GM23248 (cell line): ENCODE data around the gene MCU. TPM values are rescaled to one million over a fixed set of nuclear protein-coding genes. Genes with fewer than 3 reads are reported as not detected.

Experiments used
- DNase-seq: peaks from one replicate; pipeline ENCODE4 v3.0.0-alpha.2; 2015
- H2AFZ ChIP-seq: fragments of 200-600 bp; sonication (generic); 2 replicates; pipeline ENCODE4 v1.6.1; 2016; ENCODE audit warnings: antibody characterized with exemption
- H3F3A ChIP-seq: fragments of 200-600 bp; sonication (generic); 2 replicates; pipeline ENCODE4 v1.6.1; 2016; ENCODE audit warnings: mild to moderate bottlenecking, antibody characterized with exemption, mixed run types; ENCODE audit not compliant: insufficient read depth
- H3K27ac ChIP-seq: fragments of 200-600 bp; sonication (generic); 2 replicates; pipeline ENCODE4 v1.5.1; 2016; ENCODE audit warnings: mild to moderate bottlenecking
- H3K27me3 ChIP-seq: fragments of 200-600 bp; sonication (generic); replicated peaks from 2 replicates; pipeline ENCODE4 v1.6.1; 2016; ENCODE audit warnings: mild to moderate bottlenecking; ENCODE audit not compliant: insufficient read depth
- H3K36me3 ChIP-seq: fragments of 200-600 bp; sonication (generic); 2 replicates; pipeline ENCODE4 v1.6.1; 2016; ENCODE audit warnings: low read depth, mild to moderate bottlenecking
- H3K4me1 ChIP-seq: fragments of 200-600 bp; sonication (generic); 2 replicates; pipeline ENCODE4 v1.6.1; 2016; ENCODE audit warnings: mild to moderate bottlenecking; ENCODE audit not compliant: insufficient read depth
- H3K4me2 ChIP-seq: fragments of 200-600 bp; sonication (generic); one replicate; pipeline ENCODE4 v1.6.1; 2016; ENCODE audit warnings: mild to moderate bottlenecking; ENCODE audit not compliant: unreplicated experiment
- H3K4me3 ChIP-seq: fragments of 200-600 bp; sonication (generic); 2 replicates; pipeline ENCODE4 v1.5.1; 2016; ENCODE audit warnings: mild to moderate bottlenecking
- H3K79me2 ChIP-seq: fragments of 200-600 bp; sonication (generic); 2 replicates; pipeline ENCODE4 v1.6.1; 2016; ENCODE audit warnings: mild to moderate bottlenecking; ENCODE audit not compliant: insufficient read depth
- H3K9ac ChIP-seq: fragments of 200-600 bp; sonication (generic); 2 replicates; pipeline ENCODE4 v1.6.1; 2016; ENCODE audit warnings: mild to moderate bottlenecking
- H3K9me2 ChIP-seq: fragments of 200-600 bp; sonication (generic); 2 replicates; pipeline ENCODE4 v1.6.1; 2016; ENCODE audit warnings: mixed run types, mild to moderate bottlenecking, moderate library complexity; ENCODE audit not compliant: insufficient read depth
- H3K9me3 ChIP-seq: fragments of 200-600 bp; sonication (generic); one replicate; pipeline ENCODE4 v1.6.1; 2017; ENCODE audit warnings: low read depth
- H4K20me1 ChIP-seq: fragments of 200-600 bp; sonication (generic); 2 replicates; pipeline ENCODE4 v1.6.0; 2016; ENCODE audit not compliant: insufficient read depth
- EZH2 ChIP-seq: fragments of 200-600 bp; sonication (generic); IDR thresholded peaks from 2 replicates; pipeline ENCODE4 v1.6.1; 2018; ENCODE audit warnings: antibody characterized with exemption, mild to moderate bottlenecking; ENCODE audit not compliant: insufficient read depth, poor library complexity, severe bottlenecking
- EZH2phosphoT487 ChIP-seq: fragments of 200-600 bp; sonication (generic); IDR thresholded peaks from 2 replicates; pipeline ENCODE4 v1.6.1; 2018; ENCODE audit warnings: antibody characterized with exemption, moderate library complexity, mild to moderate bottlenecking, low read depth; ENCODE audit not compliant: insufficient read depth
- WGBS, 2 experiments: methylation state at CpG; one replicate each; pipeline ENCODE4 v1.1.6; 2015 to 2017; ENCODE audit warnings: low lambda C conversion rate in 2 of 2, low coverage in 1 of 2; ENCODE audit errors: missing lambda C conversion rate in 2 of 2; 5-methylcytosine and 5-hydroxymethylcytosine counted together
- in situ Hi-C: fragments of 300-500 bp; cut with MboI; formaldehyde crosslinking; loops from 2 replicates; pipeline ENCODE4 v1.15.0; 2020
- polyA plus RNA-seq: library from polyadenylated mRNA; unstranded; fragments of >200 nt; fragmentation: Nextera tagmentation; extraction: Ambion mirVana; gene quantifications from 2 replicates; pipeline ENCODE4 v1.2.1, GENCODE V29; 2016
- total RNA-seq: library from RNA; depleted of rRNA; stranded (reverse); fragments of >200 nt; shearing (Covaris generic); gene quantifications from 2 replicates; pipeline ENCODE4 v1.2.3, GENCODE V29; 2014

Gene MCU
- total and polyA plus RNA-seq, 2 experiments from 2014 or later, result 29.5 to 30.9 TPM

DNA sequence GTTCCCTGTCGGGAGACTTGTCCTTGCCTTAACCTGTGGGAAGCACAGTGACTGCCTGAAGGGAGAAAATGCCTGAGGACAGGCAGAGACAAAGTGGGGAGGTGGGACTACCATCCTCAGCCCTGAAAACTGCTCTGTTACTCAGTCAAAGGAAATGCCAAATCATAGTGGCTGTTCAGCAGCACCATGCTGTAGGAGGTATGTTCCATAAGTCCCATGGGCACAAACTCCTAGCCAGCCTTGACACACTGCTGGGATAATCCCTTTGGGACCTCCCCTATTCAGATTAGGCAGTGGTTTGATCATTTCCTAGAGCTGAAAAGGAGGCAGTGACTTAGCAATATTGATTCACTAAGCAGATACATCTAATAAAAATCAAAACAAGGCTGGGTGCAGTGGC, 80.1 kb downstream of the MCU start:
- Histone ChIP-seq H3K9me3 (no peaks in the 10 kb centered on the region), H3K4me2 (no peak overlapping the region), H3K79me2 (peaks cover 46% of the 10 kb centered on the region), H2AFZ (no peak overlapping the region), H3K9me2 (no peaks in the 10 kb centered on the region), H3K36me3 (no peaks in the 10 kb centered on the region), H3K27me3 (no peaks in the 10 kb centered on the region), H3K9ac (no peak overlapping the region), H3F3A (no peaks in the 10 kb centered on the region), H3K4me1 (no peaks in the 10 kb centered on the region), H4K20me1 (no peaks in the 10 kb centered on the region), H3K4me3 (no peak overlapping the region), H3K27ac (no peak overlapping the region)
- in situ Hi-C loops, result no loop called here
- DNase-seq, result no peak
- TF ChIP-seq EZH2phosphoT487 (no peak), EZH2 (no peak)
- 100% methylated on average over 1 of the region's 1 CpG for WGBS, 2 experiments

DNA sequence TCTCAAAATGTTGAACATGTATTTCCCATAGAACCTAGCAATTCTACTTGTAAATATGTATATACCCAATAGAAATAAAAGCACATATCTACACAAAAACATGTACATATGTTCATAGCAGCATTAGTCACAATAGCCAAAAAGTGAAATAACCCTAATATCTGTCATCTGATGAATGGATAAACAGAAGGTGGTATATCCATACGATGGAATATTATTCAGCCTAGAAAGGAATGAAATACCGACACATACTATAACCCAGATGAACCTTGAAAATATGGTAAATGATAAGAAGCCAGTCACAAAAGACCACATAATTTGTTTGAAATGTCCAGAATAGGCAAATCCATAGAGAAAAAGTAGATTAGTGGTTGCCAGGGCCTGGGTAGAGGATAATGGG, 87.9 kb downstream of the MCU start:
- Histone ChIP-seq H3F3A (peaks cover 15% of the 10 kb centered on the region), H3K27me3 (no peaks in the 10 kb centered on the region), H3K4me1 (peaks cover 23% of the 10 kb centered on the region), H3K4me3 (no peak overlapping the region), H3K9me2 (no peaks in the 10 kb centered on the region), H4K20me1 (no peaks in the 10 kb centered on the region), H3K79me2 (peaks cover 14% of the 10 kb centered on the region; the same call in 1 of the 2 replicates), H3K9me3 (no peaks in the 10 kb centered on the region), H3K4me2 (no peak overlapping the region), H3K9ac (no peak overlapping the region), H2AFZ (no peak overlapping the region), H3K36me3 (no peaks in the 10 kb centered on the region), H3K27ac (no peak overlapping the region)
- WGBS, 2 experiments, result 94 to 100% methylated on average over 2 of the region's 2 CpGs
- DNase-seq, result no peak
- in situ Hi-C loops, result no loop called here
- TF ChIP-seq EZH2 (no peak), EZH2phosphoT487 (no peak)

DNA sequence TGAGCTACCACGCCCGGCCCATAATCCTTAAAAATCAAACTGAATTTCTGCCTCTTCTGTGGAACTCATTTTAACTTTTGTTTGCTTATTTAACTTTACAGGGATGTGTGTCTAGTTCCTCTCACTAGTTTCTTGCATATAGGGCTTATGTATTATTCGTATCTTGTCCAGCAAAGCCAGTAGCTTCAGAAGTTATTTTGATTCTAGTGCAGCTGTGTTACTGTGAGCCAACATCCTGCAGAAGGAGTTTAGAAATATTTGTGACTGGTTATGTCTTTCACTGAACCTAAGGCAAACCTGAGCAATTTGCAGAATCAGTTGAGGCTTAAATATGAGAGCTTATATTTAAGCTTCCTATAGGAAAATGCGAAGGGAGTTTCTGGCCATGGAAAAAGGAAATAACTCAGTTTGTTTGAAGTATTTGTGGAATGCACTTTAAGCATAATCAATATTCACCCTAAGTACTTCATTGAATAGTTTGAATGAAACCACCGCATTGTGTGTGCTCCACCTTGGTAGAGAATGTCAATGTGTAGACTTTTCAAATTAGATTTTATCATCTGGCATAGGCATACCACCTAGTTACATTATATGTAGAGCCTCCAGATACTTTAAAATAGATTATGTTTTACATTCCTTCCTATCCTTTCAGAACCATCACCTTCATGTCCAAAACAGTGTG, 90.8 kb downstream of the MCU start:
- Histone ChIP-seq H3K4me1 (peaks cover 33% of the 10 kb centered on the region), H3K79me2 (peaks cover 37% of the 10 kb centered on the region)

DNA sequence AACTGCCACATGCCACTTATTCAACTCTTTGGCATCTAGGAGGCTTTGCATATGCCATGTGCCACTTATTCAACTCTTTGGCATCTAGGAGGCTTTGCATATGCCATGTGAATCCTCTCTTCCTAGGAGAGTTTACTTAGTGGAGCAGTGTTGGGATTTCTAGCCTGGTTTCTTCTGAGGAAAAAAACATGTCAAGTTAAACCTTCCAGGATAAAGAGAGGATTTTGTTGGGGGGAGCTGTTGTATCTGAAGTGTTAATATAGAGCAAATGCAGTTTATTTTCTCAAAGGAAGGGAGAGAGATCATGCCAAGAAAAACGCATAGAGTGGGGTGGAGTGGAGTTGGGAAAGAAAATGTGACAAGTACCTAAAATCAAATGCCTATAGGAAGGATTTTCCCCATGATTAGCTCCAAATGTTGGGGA, 91.5 kb downstream of the MCU start:
- no peak overlapping the region for H3K4me2 ChIP-seq
- in situ Hi-C loops, result no loop called here
- H3K36me3 ChIP-seq, result no peaks in the 10 kb centered on the region
- peaks cover 26% of the 10 kb centered on the region for H3F3A ChIP-seq
- H3K4me1 ChIP-seq, result peaks cover 33% of the 10 kb centered on the region
- 79 to 91% methylated on average over 1 of the region's 1 CpG for WGBS, 2 experiments
- peak; percentile 12 for DNase-seq
- no peak overlapping the region for H3K27ac ChIP-seq
- no peak overlapping the region for H3K9ac ChIP-seq
- no peak overlapping the region for H2AFZ ChIP-seq
- no peak for TF ChIP-seq EZH2phosphoT487
- TF ChIP-seq EZH2, result no peak
- no peaks in the 10 kb centered on the region for H3K9me2 ChIP-seq
- no peak overlapping the region for H3K4me3 ChIP-seq
- H3K79me2 ChIP-seq, result peaks cover 41% of the 10 kb centered on the region
- H3K27me3 ChIP-seq, result no peaks in the 10 kb centered on the region
- H4K20me1 ChIP-seq, result 0 out of 2 replicates have a peak, but pooled peaks cover 4% of the 10 kb centered on the region
- H3K9me3 ChIP-seq, result no peaks in the 10 kb centered on the region

More for the DNA sequence above, 90.8 kb downstream of the MCU start:
- no peak overlapping the region for H3K9ac ChIP-seq
- H3K4me2 ChIP-seq, result no peak overlapping the region
- in situ Hi-C loops, result no loop called here
- no peak overlapping the region for H3K27ac ChIP-seq
- no peaks in the 10 kb centered on the region for H3K36me3 ChIP-seq
- WGBS, 2 experiments, result 95 to 97% methylated on average over 5 of the region's 5 CpGs
- peaks cover 26% of the 10 kb centered on the region for H3F3A ChIP-seq
- no peak overlapping the region for H3K4me3 ChIP-seq
- DNase-seq, result no peak
- H3K27me3 ChIP-seq, result no peaks in the 10 kb centered on the region
- H3K9me2 ChIP-seq, result no peaks in the 10 kb centered on the region
- H3K9me3 ChIP-seq, result no peaks in the 10 kb centered on the region
- H2AFZ ChIP-seq, result no peak overlapping the region
- H4K20me1 ChIP-seq, result 0 out of 2 replicates have a peak, but pooled peaks cover 4% of the 10 kb centered on the region
- no peak for TF ChIP-seq EZH2phosphoT487
- no peak for TF ChIP-seq EZH2
